A673 (cell line): ENCODE measurements around the gene SMIM10L2A.

Experiments
- EZH2 ChIP-seq: fragments of 200-600 bp; sonication (generic); IDR thresholded peaks from 2 replicates; pipeline ENCODE4 v1.6.1; 2017; ENCODE audit warnings: borderline replicate concordance, low read depth, mild to moderate bottlenecking, mixed read lengths, antibody characterized with exemption, low read length; ENCODE audit not compliant: poor library complexity, severe bottlenecking
- TF ChIP-seq, protein P1 (sequence below): fragments of 300-800, 200-600 bp; sonication (generic); conservative IDR thresholded peaks from 2 replicates; pipeline ENCODE4 v1.5.1; 2017; ENCODE audit warnings: low read depth, mild to moderate bottlenecking, antibody characterized with exemption, low read length, moderate library complexity, mixed read lengths

DNA sequence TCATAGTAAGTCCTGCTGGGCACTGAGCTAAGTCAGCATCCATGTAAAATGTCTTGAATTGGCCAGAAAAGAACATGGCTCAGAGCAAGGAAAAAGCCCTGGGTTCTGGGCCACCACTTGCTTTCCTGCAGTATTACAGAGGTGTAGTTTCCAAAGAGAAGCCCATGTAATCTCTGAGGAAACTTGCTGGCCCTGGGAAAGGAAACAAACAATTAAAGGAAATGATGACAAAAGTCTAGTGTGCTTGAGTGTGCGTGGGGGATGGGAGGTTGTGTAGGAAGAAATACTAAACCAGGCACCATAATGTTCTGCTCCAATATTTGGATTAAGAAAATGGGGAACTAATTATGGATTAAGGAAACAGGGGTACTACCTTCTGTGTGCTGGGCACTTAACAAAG is 39.5 kb upstream of the SMIM10L2A start:
- no peak for TF ChIP-seq EZH2
- TF ChIP-seq, protein P1, sequence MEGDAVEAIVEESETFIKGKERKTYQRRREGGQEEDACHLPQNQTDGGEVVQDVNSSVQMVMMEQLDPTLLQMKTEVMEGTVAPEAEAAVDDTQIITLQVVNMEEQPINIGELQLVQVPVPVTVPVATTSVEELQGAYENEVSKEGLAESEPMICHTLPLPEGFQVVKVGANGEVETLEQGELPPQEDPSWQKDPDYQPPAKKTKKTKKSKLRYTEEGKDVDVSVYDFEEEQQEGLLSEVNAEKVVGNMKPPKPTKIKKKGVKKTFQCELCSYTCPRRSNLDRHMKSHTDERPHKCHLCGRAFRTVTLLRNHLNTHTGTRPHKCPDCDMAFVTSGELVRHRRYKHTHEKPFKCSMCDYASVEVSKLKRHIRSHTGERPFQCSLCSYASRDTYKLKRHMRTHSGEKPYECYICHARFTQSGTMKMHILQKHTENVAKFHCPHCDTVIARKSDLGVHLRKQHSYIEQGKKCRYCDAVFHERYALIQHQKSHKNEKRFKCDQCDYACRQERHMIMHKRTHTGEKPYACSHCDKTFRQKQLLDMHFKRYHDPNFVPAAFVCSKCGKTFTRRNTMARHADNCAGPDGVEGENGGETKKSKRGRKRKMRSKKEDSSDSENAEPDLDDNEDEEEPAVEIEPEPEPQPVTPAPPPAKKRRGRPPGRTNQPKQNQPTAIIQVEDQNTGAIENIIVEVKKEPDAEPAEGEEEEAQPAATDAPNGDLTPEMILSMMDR = no peak
